ENCODE measurements around the gene PCSK5.

The PCSK5 gene

DNA sequence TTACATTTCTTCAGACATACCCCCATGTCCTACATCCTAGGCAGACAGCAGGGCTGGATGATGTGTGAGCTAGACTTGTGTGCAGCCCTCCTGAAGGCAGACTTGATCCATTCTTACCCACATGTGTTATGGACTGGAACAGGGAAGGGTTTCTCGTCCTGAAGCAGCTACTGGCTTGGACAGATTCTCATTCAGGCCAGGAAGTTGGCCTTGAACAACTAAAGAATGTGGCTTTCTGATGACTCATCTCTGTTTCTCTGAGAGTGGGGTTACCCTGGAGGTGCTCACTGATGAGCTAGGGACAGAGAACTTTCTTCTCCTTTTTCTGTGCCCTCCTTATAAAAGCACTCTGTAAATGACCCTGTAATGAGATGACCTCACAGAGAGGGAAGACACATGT, 246.5 kb downstream of the PCSK5 start:
- peak; percentile 28 to 33 for DNase-seq (ENCODE audit: low read depth in 2 of 2)

DNA sequence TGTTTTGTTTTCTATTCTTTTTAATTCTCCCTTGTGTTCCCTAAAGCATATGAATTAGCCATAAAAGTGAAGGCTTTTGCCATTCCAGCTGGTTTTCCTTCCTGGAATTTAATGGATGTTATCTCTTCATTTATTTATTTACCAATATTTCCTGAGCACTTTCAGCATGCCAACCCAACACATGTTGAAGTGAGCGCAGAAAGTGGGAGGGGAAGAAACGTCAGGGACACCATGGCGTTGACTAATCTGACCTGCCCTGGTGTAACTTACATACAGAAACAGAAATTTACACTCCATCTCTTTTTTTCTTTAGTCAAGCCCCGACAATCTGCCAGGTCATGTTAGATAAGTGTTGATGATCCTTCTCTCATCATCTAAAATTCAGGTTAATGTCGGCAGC, 247.5 kb downstream of the PCSK5 start:
- DNase-seq (ENCODE audit: low read depth in 2 of 2) = no peak

GRCh38 chr9:76138360-76138759, 247.9 kb downstream of the PCSK5 start:
- no peak for DNase-seq (ENCODE audit: low read depth in 2 of 2)

- no peak for DNase-seq (ENCODE audit: low read depth in 2 of 2)
Observed at GRCh38 chr9:76143834-76144233, 253.4 kb downstream of the PCSK5 start.

DNA sequence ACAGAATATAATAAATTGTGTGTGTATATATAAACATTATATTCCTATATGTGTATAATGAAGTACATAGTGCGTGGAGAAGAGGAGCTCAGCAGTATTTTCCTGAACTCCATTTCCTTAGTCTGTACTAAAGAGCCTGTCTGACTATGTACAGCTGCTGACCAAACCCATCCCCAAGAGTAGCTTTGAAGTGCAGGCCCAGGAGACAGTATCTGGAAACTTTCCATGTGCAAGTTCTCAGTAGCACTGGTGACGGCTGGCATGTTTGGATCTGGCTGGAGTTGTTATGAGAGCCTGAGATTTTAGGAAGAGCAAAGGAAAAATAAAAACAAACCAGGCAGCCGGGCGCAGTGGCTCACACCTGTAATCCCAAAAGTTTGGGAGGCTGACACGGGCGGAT, 259.5 kb downstream of the PCSK5 start:
- DNase-seq (ENCODE audit: low read depth in 2 of 2) = no peak

- no peak for DNase-seq (ENCODE audit: low read depth in 2 of 2)
Observed at GRCh38 chr9:76151267-76151666, 260.8 kb downstream of the PCSK5 start.

DNA sequence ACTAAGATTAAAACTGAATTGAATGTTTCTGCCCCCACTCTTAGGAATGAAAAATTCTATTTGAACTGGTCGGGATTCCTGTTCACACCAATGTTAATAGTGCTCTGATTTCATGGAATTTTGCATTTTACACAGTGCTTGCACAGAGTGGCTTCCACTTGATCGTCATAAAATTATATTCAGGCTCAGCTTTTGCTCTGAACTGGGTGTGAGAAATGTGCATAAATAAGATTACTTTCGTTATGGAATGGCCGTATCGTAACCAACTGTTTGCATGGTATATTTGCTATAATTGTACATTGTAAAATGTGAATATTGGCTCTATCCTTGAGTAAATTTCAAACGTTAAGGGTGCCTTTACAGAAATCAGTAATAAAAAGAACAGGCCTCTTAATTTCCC, 262.9 kb downstream of the PCSK5 start:
- DNase-seq (ENCODE audit: low read depth in 2 of 2) = no peak

GRCh38 chr9:76153902-76154629, 263.6 kb downstream of the PCSK5 start:
- DNase-seq (ENCODE audit: low read depth in 2 of 2) = no peak

DNA sequence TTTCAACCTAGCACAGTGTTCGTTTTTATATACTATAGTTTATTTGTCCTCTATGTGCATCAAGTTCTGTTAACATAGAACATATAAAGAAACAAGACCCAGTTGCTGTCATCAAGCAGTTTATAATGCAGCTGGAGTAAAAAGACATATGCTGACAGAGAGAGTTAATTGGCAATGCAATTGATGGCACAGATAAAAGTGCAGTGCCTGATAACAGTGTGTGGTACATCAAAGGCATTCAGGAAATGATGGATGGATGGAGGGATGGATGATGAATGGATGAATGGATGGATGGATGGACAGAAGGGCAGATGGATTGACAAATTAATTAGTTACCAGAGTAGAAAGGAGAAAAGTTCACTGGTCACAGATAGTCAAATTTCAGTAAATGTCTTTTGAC, 264.9 kb downstream of the PCSK5 start:
- DNase-seq (ENCODE audit: low read depth in 2 of 2) = no peak

GRCh38 chr9:76158713-76159112, 268.2 kb downstream of the PCSK5 start:
- no peak for DNase-seq (ENCODE audit: low read depth in 2 of 2)

DNA sequence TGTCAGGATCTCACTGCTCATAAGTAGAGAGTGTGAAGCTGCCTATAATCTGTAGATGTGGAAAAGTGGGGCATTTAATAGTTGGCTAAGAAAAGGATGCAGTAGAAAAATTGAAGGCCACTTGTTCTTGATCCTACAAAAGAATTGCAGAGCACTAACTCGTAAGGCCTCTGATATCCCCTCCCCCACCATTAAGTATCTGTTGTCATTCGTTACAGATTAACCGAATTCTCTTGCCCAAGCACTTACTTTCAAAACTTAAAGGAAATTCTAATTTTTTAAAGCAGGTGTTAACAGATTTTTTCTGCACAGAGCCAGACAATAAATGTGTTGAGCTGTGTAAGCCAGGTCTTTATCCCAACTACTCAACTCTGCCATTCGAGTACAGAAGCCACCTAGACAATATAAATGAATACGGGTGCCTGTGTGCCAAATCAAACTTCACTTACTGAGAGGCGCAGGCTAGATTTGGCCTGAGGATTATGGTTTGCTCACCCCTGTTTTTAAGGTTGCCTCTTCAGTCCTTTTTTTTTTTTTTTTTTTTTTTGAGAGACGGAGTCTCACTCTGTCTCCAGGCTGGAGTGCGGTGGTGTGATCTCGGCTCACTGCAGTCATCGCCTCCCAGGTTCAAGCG, 268.9 kb downstream of the PCSK5 start:
- no peak for DNase-seq (ENCODE audit: low read depth in 2 of 2)

DNA sequence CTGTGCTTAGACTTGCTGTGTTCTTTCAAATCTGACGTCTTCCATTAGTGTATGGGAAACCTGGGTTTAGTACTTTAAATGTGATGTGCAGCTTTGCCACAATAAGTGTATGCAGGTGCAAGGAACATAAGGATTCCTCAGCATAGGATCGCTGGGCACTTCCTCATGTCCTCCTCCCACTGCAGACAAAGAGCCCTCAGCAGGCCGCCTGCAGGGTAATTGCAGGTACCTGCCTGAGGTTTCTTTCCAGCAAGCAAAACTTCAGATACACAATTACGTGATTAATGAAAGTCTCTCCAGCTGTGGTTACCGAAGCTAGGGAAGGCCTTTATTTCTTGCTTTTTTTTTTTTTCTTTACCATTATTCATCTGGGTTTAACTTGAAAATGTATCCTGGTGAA, 270.6 kb downstream of the PCSK5 start:
- no peak for DNase-seq (ENCODE audit: low read depth in 2 of 2)

- DNase-seq (ENCODE audit: low read depth in 2 of 2) = peak; percentile 85
Observed at GRCh38 chr9:76161541-76161940, 271.1 kb downstream of the PCSK5 start.

DNA sequence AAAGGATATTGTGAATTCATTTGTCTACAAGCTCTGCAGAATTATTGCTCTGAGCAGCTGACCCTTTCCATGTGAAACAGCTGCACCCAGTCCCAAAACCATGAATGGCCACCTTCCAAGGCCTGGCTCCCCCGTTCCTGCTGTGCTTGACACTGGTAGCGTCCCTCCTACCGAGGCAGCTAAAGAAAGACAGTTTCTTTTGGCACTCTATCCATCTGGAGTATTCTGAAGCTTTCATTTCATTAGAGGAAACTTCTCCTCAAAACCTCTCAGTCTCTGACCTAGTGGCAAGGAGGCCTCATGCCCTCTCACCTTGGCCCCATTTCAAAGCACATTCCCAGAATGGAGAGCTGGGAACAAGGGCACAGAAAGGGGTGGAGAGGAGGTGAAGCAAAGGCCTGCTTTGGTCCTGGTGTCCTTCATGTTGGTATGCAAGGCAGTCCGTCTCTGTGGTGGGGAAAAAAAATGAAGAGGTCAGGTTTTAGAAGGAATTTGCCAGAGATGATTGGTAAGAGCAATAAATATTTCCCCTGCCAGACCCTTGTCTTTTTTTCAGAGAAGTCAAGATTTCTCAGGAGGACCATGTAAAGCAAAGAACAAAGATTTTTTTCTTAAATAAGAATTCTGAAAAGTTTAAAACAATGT, 271.7 kb downstream of the PCSK5 start:
- DNase-seq (ENCODE audit: low read depth in 2 of 2) = no peak

DNA sequence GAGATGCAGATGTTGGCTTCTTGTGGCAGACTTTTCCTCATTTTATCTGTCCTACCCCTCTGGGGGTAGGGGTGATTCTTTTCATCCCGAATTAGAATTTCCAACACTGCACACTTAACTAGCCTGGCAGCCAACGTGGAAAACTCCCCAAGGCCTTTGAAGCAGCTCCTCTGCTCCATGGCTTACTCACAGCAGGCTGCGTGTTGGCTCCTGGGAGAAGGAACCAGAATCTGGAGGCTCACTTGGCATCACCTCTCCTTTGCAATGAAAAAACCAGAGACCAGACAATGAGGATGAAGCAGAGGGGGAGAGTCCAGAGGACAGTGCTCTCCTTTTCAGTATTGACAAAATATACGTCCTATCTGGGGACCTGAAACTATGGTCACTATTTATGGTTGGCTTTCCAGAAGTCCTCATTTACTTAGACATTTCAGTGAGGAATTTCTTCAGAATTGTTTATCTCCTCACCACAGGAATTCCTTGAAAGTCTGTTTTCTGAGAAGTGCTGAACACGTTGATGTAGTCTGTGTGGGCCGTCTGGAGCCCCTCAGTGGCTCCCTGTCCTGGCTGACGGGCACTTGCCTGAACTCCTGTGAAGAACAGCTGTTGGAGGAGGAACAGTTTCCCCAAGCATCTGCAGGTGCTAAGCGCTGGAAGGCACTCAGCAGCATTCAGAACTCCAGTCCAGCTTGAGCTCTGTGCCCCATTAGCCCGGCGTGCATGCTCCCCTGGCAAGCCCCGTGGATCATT, 272.5 kb downstream of the PCSK5 start:
- DNase-seq (ENCODE audit: low read depth in 2 of 2) = peak in 1 of 2 experiments; percentile 38

DNA sequence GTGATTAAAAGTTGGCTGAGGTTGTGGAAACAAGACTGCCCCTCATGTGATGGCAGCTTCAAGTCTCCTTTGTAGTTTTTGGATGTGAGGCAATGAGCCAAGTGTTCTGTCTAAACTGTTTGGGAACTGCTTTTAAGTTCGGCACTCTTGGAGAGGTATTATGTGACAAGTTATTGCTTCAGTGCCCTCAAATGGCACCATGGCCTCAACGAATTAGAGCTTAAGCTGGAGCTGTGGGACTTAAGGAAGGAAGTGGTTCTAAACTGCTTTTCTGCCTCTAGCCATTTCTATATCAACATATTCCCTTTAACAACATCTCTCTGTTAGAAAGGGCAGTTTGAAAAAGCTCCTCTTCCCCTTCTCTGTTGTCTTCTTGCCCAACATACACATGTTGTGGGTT, 276.1 kb downstream of the PCSK5 start:
- no peak for DNase-seq (ENCODE audit: low read depth in 2 of 2)

DNA sequence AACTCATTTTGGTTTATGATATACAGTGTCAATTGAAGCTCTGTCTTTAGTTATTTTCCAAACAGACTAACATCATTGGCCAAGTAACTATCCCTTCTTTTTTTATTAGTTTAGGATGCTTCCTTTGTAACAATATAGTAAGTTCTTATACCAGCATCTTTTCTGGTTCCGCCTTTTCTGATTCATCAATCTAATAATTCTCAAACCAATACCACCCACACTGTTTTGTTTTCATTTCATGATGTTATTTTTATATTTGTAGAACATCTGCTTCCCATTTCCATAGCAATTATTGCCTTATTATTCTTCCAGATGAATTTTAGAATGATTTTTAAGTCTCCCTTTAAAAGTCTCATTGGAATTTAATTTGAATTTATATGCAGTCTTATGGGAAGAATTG, 285.7 kb downstream of the PCSK5 start:
- DNase-seq (ENCODE audit: low read depth in 2 of 2) = no peak

- no peak for DNase-seq (ENCODE audit: low read depth in 2 of 2)
Observed at GRCh38 chr9:76177931-76178330, 287.5 kb downstream of the PCSK5 start.

DNA sequence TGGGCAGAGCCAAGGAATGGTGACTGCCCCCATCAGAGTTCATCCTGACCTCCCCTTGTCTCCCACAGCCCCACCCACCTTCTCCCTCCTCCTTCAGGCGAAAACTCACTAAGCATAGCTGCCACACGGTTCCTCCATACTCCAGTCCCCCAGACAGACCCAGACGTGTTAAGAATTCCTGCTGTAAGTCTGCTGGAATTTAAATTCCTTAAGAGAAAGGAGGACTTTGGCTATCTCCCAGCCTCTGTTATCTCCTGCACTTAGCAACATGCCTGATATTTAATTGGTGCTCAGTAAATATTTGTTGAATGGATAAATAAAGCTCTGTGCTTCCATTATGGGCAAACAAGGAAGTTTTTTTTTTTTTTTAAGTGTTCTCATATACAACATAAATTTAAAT, 290.1 kb downstream of the PCSK5 start:
- DNase-seq (ENCODE audit: low read depth in 2 of 2) = peak; percentile 42 to 52

DNA sequence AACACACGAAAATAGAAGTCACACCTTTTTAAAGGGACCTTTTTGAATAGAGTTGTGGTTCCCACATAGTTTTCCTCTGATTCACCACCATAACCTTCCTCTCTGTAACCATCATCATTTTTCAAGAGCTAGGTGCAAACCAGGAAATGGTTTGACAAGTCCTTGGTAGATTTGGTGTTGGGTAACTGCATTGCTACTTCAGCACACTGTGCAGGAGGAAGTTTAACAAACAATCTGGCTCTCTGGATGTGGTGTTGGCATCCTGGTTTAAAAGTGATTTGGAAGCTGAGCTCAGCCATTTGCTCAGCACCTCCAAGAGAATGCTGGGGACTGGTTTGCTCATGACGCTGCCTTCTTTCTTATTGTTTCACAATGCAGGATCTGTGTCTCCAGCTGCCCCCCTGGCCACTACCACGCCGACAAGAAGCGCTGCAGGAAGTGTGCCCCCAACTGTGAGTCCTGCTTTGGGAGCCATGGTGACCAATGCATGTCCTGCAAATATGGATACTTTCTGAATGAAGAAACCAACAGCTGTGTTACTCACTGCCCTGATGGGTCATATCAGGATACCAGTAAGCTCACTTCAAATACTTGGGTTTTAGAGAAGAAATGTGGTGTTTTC, 290.7 kb downstream of the PCSK5 start:
- no peak for DNase-seq (ENCODE audit: low read depth in 2 of 2)

GRCh38 chr9:76181781-76182180, 291.3 kb downstream of the PCSK5 start:
- DNase-seq (ENCODE audit: low read depth in 2 of 2) = no peak

- DNase-seq (ENCODE audit: low read depth in 2 of 2) = no peak
Observed at GRCh38 chr9:76185432-76185831, 295.0 kb downstream of the PCSK5 start.

All from fibroblast of skin of left biceps (primary cell).